ENCODE data around the gene UBE2G2.

The UBE2G2 gene

GRCh38 chr21:44780137-44780502 lies 21.5 kb downstream of the UBE2G2 start:
- FAIRE-seq (no peak), DNase-seq (ENCODE audit: insufficient read length) (no peak)
- TF ChIP-seq TAF1 (IDR thresholded peaks at IDR 0.05; ENCODE audit: borderline replicate concordance, low read depth, low read length) (no peak), POLR2AphosphoS5 (IDR thresholded peaks at IDR 0.05; ENCODE audit: low read depth, low read length) (no peak), POLR2A (IDR thresholded peaks at IDR 0.05; ENCODE audit: low read depth, low read length) (no peak)

- DNase-seq (ENCODE audit: insufficient read length) (no peak), FAIRE-seq (no peak)
- TF ChIP-seq POLR2AphosphoS5 (IDR thresholded peaks at IDR 0.05; ENCODE audit: low read depth, low read length): no peak
- no peak for TF ChIP-seq TAF1 (IDR thresholded peaks at IDR 0.05; ENCODE audit: borderline replicate concordance, low read depth, low read length)
- no peak for TF ChIP-seq POLR2A (IDR thresholded peaks at IDR 0.05; ENCODE audit: low read depth, low read length)
These were observed 22.0 kb downstream of the UBE2G2 start for GRCh38 chr21:44779417-44780136.

GRCh38 chr21:44778983-44779382 lies 22.6 kb downstream of the UBE2G2 start:
- DNase-seq (ENCODE audit: insufficient read length) (no peak), FAIRE-seq (no peak)
- no peak for TF ChIP-seq POLR2AphosphoS5 (IDR thresholded peaks at IDR 0.05; ENCODE audit: low read depth, low read length)
- TF ChIP-seq POLR2A (IDR thresholded peaks at IDR 0.05; ENCODE audit: low read depth, low read length): no peak
- no peak for TF ChIP-seq TAF1 (IDR thresholded peaks at IDR 0.05; ENCODE audit: borderline replicate concordance, low read depth, low read length)

GRCh38 chr21:44778499-44778911 lies 23.1 kb downstream of the UBE2G2 start:
- DNase-seq (ENCODE audit: insufficient read length) (no peak), FAIRE-seq (no peak)
- TF ChIP-seq TAF1 (IDR thresholded peaks at IDR 0.05; ENCODE audit: borderline replicate concordance, low read depth, low read length) (no peak), POLR2AphosphoS5 (IDR thresholded peaks at IDR 0.05; ENCODE audit: low read depth, low read length) (no peak), POLR2A (IDR thresholded peaks at IDR 0.05; ENCODE audit: low read depth, low read length) (no peak)

GRCh38 chr21:44778094-44778493 lies 23.5 kb downstream of the UBE2G2 start:
- no peak for FAIRE-seq
- no peak for DNase-seq (ENCODE audit: insufficient read length)
- TF ChIP-seq TAF1 (IDR thresholded peaks at IDR 0.05; ENCODE audit: borderline replicate concordance, low read depth, low read length): no peak
- no peak for TF ChIP-seq POLR2AphosphoS5 (IDR thresholded peaks at IDR 0.05; ENCODE audit: low read depth, low read length)
- TF ChIP-seq POLR2A (IDR thresholded peaks at IDR 0.05; ENCODE audit: low read depth, low read length): no peak

- TF ChIP-seq POLR2A (IDR thresholded peaks at IDR 0.05; ENCODE audit: low read depth, low read length) (no peak), TAF1 (IDR thresholded peaks at IDR 0.05; ENCODE audit: borderline replicate concordance, low read depth, low read length) (no peak), POLR2AphosphoS5 (IDR thresholded peaks at IDR 0.05; ENCODE audit: low read depth, low read length) (no peak)
- FAIRE-seq: no peak
- no peak for DNase-seq (ENCODE audit: insufficient read length)
These were observed 26.6 kb downstream of the UBE2G2 start for GRCh38 chr21:44774972-44775371.

GRCh38 chr21:44773291-44773932 lies 28.2 kb downstream of the UBE2G2 start:
- FAIRE-seq: no peak
- no peak for DNase-seq (ENCODE audit: insufficient read length)

GRCh38 chr21:44771896-44772525 lies 29.6 kb downstream of the UBE2G2 start:
- FAIRE-seq (no peak), DNase-seq (ENCODE audit: insufficient read length) (no peak)
- TF ChIP-seq TAF1 (IDR thresholded peaks at IDR 0.05; ENCODE audit: borderline replicate concordance, low read depth, low read length) (no peak), POLR2AphosphoS5 (IDR thresholded peaks at IDR 0.05; ENCODE audit: low read depth, low read length) (no peak), POLR2A (IDR thresholded peaks at IDR 0.05; ENCODE audit: low read depth, low read length) (no peak)

More at GRCh38 chr21:44773291-44773932, 28.2 kb downstream of the UBE2G2 start:
- TF ChIP-seq TAF1 (IDR thresholded peaks at IDR 0.05; ENCODE audit: borderline replicate concordance, low read depth, low read length) (no peak), POLR2AphosphoS5 (IDR thresholded peaks at IDR 0.05; ENCODE audit: low read depth, low read length) (no peak), POLR2A (IDR thresholded peaks at IDR 0.05; ENCODE audit: low read depth, low read length) (no peak)

- DNase-seq (ENCODE audit: insufficient read length): no peak
- TF ChIP-seq POLR2AphosphoS5 (IDR thresholded peaks at IDR 0.05; ENCODE audit: low read depth, low read length) (no peak), TAF1 (IDR thresholded peaks at IDR 0.05; ENCODE audit: borderline replicate concordance, low read depth, low read length) (no peak)
- FAIRE-seq: no peak
These were observed 33.5 kb downstream of the UBE2G2 start for GRCh38 chr21:44767834-44768831.

- TF ChIP-seq POLR2AphosphoS5 (IDR thresholded peaks at IDR 0.05; ENCODE audit: low read depth, low read length) (no peak), TAF1 (IDR thresholded peaks at IDR 0.05; ENCODE audit: borderline replicate concordance, low read depth, low read length) (no peak), POLR2A (IDR thresholded peaks at IDR 0.05; ENCODE audit: low read depth, low read length) (no peak)
These were observed 34.7 kb downstream of the UBE2G2 start for GRCh38 chr21:44766818-44767354.

More at GRCh38 chr21:44766818-44767354, 34.7 kb downstream of the UBE2G2 start:
- FAIRE-seq (no peak), DNase-seq (ENCODE audit: insufficient read length) (peak; percentile 25)

All from GM12892 (cell line).